ENCODE data around the gene ARRDC3. TPM values are rescaled to one million over a fixed set of nuclear protein-coding genes. Genes with fewer than 3 reads are reported as not detected.

The ARRDC3 gene
- total RNA-seq, 1 donor from 2014 or later: 26.3 TPM

DNA sequence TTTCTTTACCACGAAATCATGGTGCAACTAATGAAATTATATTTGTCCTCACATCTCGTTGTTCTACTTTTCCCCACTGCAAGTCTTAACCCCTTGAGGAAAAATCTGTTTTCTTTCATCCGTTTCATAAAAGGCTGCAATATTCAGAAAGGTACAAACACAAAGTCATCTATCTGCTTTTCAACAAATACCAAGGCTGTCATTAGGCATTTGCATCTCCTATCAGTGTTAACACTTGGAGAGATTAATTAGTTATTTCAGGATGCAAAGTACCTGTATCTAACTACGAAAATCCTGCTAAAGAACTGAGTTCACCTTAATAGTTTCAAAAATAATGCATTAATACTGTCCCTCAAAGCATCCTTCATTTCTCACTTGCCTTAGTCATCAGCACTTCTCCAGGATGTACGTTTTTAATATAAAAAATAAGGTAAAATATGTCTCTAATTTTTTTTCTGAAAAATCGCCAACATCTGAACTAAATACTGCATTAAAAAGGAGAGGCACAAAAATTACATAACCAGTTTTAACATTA is 1.8 kb downstream of the ARRDC3 start:
- Histone ChIP-seq H3K27me3 (no peaks in the 10 kb centered on the region), H3K4me3 (peak overlapping the region; percentile 62 to 83), H3K4me1 (peaks cover 36% of the 10 kb centered on the region), H3K36me3 (peaks cover 0 to 16% of the 10 kb centered on the region in 2 donors), H3K27ac (peak overlapping the region; percentile 100), H3K9me3 (no peaks in the 10 kb centered on the region)
- no peak for DNase-seq (ENCODE audit: extremely low spot score in 2 of 2)
- intact Hi-C loops (cut with DNase I): loop anchor here (5.0 to 10.0 kb wide), 4 partner anchors 99 to 447 kb away; no protein-coding TSS in a partner anchor
- no peak for TF ChIP-seq POLR2AphosphoS5 (IDR thresholded peaks at IDR 0.05; ENCODE audit: insufficient read depth in 1 of 2, low read depth in 1 of 2)
- TF ChIP-seq, protein P1, sequence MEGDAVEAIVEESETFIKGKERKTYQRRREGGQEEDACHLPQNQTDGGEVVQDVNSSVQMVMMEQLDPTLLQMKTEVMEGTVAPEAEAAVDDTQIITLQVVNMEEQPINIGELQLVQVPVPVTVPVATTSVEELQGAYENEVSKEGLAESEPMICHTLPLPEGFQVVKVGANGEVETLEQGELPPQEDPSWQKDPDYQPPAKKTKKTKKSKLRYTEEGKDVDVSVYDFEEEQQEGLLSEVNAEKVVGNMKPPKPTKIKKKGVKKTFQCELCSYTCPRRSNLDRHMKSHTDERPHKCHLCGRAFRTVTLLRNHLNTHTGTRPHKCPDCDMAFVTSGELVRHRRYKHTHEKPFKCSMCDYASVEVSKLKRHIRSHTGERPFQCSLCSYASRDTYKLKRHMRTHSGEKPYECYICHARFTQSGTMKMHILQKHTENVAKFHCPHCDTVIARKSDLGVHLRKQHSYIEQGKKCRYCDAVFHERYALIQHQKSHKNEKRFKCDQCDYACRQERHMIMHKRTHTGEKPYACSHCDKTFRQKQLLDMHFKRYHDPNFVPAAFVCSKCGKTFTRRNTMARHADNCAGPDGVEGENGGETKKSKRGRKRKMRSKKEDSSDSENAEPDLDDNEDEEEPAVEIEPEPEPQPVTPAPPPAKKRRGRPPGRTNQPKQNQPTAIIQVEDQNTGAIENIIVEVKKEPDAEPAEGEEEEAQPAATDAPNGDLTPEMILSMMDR (IDR thresholded peaks at IDR 0.05): no peak
- no peak for TF ChIP-seq POLR2A (IDR thresholded peaks at IDR 0.05)

DNA sequence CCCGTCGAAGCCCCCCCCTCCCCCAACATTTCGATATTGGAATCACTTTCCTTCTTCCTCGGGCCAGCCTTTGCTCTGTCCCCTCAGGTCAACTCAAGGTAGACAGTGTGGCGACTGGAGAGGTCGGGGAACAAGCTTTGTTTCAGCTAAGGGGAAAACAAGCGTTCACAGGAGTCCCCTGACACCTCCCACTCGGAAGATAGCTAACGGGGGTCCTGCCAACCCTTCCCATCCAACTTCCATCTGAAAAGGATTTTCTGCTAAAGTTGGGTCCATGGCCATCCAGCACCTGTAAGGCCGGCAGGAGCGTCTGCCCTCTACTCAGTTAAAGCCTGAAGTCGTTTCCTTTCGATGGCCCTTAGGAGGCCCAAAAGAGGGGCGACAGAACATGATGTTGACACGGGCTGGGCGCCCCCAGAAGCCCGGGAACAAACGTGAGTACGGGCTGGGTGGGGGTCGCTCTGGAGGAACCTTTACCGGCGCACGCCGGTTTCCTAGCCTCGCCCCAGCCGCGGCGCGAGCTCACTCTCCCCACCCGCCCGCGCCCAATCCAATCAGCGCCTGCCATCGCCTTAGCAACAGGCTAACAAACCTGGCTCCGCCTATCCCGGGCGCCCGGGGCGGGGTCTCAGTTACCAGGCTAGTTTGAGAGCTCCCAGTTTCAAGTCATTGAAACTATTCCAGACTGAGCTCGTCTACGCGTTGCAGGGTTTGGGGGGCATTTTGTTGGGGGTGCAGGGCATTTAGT is 2.5 kb downstream of the ARRDC3 start:
- Histone ChIP-seq H3K4me1 (peaks cover 43% of the 10 kb centered on the region), H3K27ac (peak overlapping the region; percentile 100), H3K27me3 (no peaks in the 10 kb centered on the region), H3K9me3 (no peaks in the 10 kb centered on the region), H3K36me3 (peaks cover 0 to 21% of the 10 kb centered on the region in 2 donors), H3K4me3 (peak overlapping the region; percentile 62 to 83)
- intact Hi-C loops (cut with DNase I): loop anchor here (5.0 to 10.0 kb wide), 4 partner anchors 98 to 446 kb away; no protein-coding TSS in a partner anchor
- peak; percentile 97 to 98 for DNase-seq (ENCODE audit: extremely low spot score in 2 of 2)
- TF ChIP-seq, protein P1 (IDR thresholded peaks at IDR 0.05): no peak
- TF ChIP-seq POLR2AphosphoS5 (IDR thresholded peaks at IDR 0.05; ENCODE audit: insufficient read depth in 1 of 2, low read depth in 1 of 2) (peak; percentile 61 to 99), POLR2A (IDR thresholded peaks at IDR 0.05) (peak; percentile 49 to 84)

DNA sequence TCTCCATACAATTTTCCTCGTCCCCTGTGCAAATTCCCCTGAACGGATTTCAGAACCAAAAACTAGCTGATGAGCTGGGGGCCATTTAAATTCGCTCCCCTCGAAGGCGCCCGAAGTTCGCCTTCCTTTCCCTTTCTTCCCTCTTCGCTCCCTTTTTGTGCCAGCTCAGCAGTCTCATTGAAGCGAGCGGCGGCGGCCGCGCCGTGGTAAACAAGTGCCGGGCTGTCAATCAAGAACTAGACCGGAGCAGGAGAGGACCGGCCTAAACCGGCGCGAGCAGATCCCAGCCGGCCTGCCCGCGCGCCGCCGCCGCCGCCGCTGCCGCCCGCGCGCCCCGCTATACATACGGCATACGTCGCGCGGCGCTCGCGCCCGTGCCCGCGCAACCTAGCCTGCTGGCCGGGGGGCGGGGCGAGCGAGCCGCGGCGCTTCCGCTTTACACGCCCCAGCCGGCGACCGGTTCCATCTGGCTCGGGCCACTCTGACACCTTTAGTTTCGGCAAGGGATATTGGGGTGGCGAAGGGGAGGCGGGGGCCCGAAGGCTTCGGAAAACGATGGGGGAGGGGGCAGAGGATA is 3.1 kb downstream of the ARRDC3 start:
- Histone ChIP-seq H3K27ac (peak overlapping the region; percentile 100), H3K36me3 (peaks cover 0 to 26% of the 10 kb centered on the region in 2 donors), H3K9me3 (no peaks in the 10 kb centered on the region), H3K4me3 (peak overlapping the region; percentile 62 to 83), H3K27me3 (no peaks in the 10 kb centered on the region), H3K4me1 (peaks cover 43% of the 10 kb centered on the region)
- intact Hi-C loops (cut with DNase I): loop anchor here (5.0 to 10.0 kb wide), 4 partner anchors 98 to 445 kb away; no protein-coding TSS in a partner anchor
- TF ChIP-seq, protein P1 (IDR thresholded peaks at IDR 0.05): no peak
- peak in 1 of 2 donors; percentile 35 for TF ChIP-seq POLR2A (IDR thresholded peaks at IDR 0.05)
- peak in 1 of 2 donors; percentile 79 for TF ChIP-seq POLR2AphosphoS5 (IDR thresholded peaks at IDR 0.05; ENCODE audit: insufficient read depth in 1 of 2, low read depth in 1 of 2)
- peak in 1 of 2 donors; percentile 93 for DNase-seq (ENCODE audit: extremely low spot score in 2 of 2)

DNA sequence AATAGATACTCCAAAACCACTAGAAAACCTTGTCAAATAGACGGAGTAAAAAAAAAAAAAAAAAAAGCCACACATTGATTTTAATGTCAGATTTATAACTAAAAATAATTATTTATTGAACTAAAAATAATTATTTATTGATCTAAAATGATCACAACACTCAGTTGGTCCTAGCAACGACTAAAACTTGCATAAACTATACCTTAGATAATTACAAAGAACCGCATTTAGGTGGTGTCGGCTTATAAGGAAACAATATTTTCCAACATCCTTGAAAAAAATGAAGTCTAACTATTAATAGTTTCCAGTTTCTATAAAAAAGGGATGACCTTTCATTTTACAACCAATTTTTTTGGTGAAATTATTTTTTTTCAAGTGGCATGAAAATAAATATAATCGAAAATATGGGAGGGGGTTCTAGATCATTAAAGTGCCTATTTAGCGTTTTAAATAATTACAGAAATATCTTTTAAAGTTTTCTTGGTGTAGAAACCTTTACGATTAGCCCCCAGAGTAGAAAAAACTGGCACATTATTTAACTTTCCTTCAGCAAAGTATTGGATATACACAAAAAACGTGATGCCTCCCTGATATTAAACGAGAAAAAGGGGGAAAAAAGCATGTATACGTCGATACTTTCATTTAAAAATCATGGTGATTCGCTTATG is 3.7 kb downstream of the ARRDC3 start:
- DNase-seq (ENCODE audit: extremely low spot score in 2 of 2): no peak
- Histone ChIP-seq H3K9me3 (no peaks in the 10 kb centered on the region), H3K4me3 (peak overlapping the region; percentile 62 to 83), H3K36me3 (peaks cover 0 to 32% of the 10 kb centered on the region in 2 donors), H3K4me1 (peaks cover 44% of the 10 kb centered on the region), H3K27me3 (no peaks in the 10 kb centered on the region), H3K27ac (peak overlapping the region; percentile 100)
- TF ChIP-seq POLR2AphosphoS5 (IDR thresholded peaks at IDR 0.05; ENCODE audit: insufficient read depth in 1 of 2, low read depth in 1 of 2): no peak
- TF ChIP-seq, protein P1 (IDR thresholded peaks at IDR 0.05): no peak
- TF ChIP-seq POLR2A (IDR thresholded peaks at IDR 0.05): no peak
- intact Hi-C loops (cut with DNase I): no loop called here
